NK-92 treated with Interleukin-12 subunit alpha and Interleukin-12 subunit beta, amount 100 ng/mL, for 24 hours (cell line): ENCODE data around the gene TXNDC2.
"Not testable (repeated sequence)": the region's sequence is repeated elsewhere in the genome, so short reads cannot be mapped to it uniquely, and the experiment has no call there.

Experiments
- DNase-seq: peaks from one replicate; lab custom pipeline; 2025; lab: John Stamatoyannopoulos, UW

Gene TXNDC2

GRCh38 chr18:9885170-9886004, at the start of gene TXNDC2:
TSS of gene TXNDC2 (plus strand) at chr18:9885973. CDS start at chr18:9886681, 708 bp downstream.
- no peak for DNase-seq

DNA sequence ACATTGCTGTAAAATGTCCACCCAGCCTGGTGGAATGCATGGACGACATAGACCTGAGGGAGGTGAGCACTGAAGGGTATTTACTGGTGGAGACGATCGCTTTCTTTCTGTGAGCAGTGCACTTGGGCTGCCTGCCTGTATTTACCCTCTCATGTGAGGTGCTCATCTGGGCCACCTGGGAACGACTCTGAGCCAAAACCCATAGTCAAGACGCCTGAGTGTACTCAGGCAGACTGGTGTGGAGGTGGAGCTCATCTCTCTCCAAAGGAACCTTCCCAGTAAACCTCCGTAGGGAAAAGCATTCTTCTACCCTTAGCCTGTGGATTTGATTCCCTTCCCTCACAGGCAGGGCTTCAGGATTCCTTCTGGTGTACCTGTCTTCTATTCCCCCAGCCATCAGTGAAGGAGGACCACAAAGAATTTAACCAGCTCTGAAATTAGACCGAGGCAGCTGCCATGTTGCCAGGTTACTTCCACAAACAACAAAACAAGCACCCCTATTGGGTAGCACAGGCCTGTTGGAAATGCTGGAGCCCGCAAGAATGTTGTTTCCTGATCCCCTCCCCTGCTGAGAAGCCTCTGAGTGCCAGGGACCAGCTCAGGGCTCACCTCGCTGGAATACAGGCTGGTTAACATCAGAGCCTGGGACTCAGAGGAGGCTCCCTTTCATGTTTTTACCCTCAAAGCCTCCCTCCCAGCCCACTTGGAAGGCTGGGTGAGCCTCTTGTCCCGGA, 47.5 kb upstream of the TXNDC2 start:
- no peak for DNase-seq

GRCh38 chr18:9839211-9839610, 46.6 kb upstream of the TXNDC2 start:
- DNase-seq: no peak

GRCh38 chr18:9839853-9840252, 45.9 kb upstream of the TXNDC2 start:
- DNase-seq: no peak

GRCh38 chr18:9841752-9842151, 44.0 kb upstream of the TXNDC2 start:
- no peak for DNase-seq

DNA sequence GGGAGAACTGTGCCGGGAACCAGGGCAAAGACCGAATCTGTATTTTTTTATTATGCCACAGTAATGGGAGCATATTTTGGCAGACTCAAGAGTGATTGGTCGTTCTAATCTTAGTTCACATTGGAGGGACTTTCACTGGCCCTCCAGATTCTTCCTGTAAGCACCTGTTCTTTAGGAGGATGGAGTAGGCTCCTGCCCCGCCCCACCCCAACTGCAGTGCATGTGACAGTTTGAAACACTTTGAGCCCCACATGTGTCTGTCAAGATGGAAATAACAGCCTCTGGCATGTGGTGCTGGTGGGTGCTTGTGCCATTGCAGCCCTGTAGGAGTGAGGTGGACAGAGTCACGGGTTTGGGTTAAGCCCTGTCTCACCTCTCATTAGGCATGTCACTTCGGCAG, 43.3 kb upstream of the TXNDC2 start:
- no peak for DNase-seq

DNA sequence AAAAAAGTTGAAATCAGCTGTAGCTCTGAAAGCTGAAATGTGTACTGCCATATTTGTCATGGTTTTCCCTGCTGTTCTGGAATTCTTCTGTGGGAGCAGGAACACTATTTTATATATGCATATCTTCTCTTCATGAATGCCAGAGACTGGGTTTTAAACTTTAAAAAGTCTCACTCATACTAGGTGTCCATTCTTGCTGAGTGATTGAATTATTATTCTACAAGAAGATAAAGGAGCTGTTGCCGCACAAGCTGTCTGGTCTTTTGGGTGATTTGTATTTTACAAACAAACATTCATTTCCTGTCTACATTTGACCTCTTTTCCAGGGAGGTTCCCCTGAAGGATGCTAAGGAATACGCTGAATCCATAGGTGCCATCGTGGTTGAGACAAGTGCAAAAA, 40.5 kb upstream of the TXNDC2 start:
- DNase-seq: no peak

- no peak for DNase-seq
Measured at GRCh38 chr18:9846162-9846925, 39.4 kb upstream of the TXNDC2 start.

- no peak for DNase-seq
Measured at GRCh38 chr18:9848170-9848879, 37.4 kb upstream of the TXNDC2 start.

GRCh38 chr18:9849407-9850283, 36.1 kb upstream of the TXNDC2 start:
- no peak for DNase-seq

- DNase-seq: no peak
Measured at GRCh38 chr18:9850309-9850708, 35.5 kb upstream of the TXNDC2 start.

- no peak for DNase-seq
Measured at GRCh38 chr18:9851511-9851910, 34.3 kb upstream of the TXNDC2 start.

- no peak for DNase-seq
Measured at GRCh38 chr18:9852266-9853081, 33.3 kb upstream of the TXNDC2 start.

DNA sequence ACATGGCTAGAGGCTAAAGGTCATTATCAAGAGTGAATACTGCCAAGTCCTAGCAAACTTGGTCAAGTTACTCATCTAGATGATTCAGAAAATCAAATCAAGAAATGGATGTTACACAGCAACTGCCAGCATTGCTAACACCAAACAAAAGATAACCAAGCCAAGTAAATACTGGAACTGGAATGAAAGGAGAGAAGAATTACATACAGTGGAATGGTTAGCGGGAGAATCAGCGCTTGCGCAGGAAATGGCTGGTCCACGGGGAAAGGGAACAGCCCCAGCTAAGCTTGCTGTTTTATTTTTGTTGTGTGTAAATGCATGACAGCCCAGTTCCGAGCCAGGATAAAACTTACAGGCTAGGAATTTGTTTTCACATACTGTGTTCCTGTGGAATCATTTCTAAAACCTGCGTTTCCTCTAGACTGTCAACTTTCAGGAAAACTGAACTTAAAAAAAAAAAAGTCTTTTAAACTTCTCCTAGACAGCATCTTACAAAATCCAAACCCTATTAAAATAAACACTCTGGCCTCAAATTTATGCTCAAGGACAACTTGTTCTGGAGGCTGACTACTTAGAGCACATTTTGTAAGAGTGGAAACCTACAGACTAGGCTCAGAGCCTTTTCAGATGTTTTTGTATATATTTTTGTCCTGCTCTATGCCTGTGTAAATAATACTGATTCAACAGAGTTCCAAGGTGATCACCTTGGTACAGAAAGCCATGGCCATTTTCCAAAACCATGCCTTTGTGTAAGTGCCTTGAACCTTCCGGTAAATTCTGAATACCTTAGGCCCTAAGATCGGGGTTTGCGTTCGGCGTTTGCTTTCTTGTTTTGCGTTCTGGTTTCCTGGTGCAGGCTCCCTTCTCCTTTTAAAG, 30.7 kb upstream of the TXNDC2 start:
- DNase-seq: no peak

DNA sequence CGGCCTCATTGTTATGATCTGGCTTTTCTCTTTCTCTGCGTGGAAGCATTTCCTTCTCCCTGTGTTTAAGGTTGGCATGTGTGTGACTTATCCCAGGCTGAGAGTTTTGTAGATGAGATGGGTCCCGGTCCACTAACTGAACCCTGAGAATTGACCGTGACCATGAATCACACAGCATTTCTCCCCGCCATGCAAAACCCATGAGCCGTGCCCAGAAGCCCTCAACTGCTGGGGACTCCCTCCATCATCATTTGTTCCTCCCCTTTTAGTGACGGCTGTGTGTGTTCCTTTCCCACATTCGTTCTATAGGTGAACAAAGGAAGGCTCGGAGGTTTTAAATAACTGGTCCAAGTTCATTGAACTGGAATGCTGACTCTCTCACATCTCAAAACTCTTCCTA, 30.1 kb upstream of the TXNDC2 start:
- DNase-seq: no peak

DNA sequence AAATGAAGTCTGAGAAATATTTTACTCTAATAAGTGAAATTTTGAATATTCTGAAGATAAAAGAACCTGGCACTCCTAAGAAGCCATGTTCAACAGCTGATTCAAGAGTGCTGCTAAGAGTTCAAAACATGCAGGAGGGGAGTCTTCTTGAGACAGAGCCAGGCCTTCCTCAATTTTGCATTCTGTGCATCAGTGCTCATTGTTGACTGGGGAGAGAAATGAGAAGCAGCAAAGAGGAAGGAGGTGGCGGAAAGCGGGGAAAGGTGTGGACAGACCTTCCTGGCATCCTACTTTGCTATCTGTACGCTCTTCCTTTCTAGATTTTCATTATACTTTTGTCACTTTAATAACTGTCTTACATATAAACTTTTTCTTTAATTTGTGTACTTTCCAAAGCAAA, 29.7 kb upstream of the TXNDC2 start:
- no peak for DNase-seq

GRCh38 chr18:9857479-9857998, 28.2 kb upstream of the TXNDC2 start:
- DNase-seq: not testable (repeated sequence)

DNA sequence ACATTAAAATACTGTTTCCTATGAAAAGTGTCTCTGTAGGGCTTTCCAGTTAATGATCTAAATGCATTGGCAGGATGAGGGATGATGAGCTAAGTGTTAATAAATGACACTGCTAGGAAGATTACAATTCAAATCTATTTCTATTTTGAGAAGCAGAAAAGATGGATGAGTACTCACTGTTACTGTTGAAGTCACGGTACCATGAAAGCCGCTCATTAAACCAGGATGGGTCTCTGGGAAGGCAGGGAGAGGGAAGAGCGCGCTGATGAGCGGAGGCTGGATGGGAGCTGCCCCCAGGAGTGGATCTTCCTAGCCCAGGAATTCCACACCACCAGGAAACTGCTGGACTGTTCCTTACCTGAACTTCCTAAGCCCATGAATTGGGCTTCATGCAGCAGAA, 27.1 kb upstream of the TXNDC2 start:
- no peak for DNase-seq

- DNase-seq: no peak
Measured at GRCh38 chr18:9859232-9859631, 26.5 kb upstream of the TXNDC2 start.
